ENCODE data around the gene TIAM2. TPM values are rescaled to one million over a fixed set of nuclear protein-coding genes. Genes with fewer than 3 reads are reported as not detected.

The TIAM2 gene
- total and polyA plus RNA-seq, 2 experiments from 2014 or later, result 14.2 to 24.4 TPM

GRCh38 chr6:155284775-155285174, 289.7 kb downstream of the TIAM2 start:
- Histone ChIP-seq H2AFZ (no peak overlapping the region), H3F3A (replicated peaks; ENCODE audit: low read depth) (no peaks in the 10 kb centered on the region), H3K4me3 (no peak overlapping the region), H3K27ac (ENCODE audit: low read depth) (no peak overlapping the region), H3K4me2 (no peak overlapping the region), H3K4me1 (ENCODE audit: insufficient read depth) (peaks cover 6% of the 10 kb centered on the region; the same call in 1 of the 2 replicates), H3K27me3 (ENCODE audit: insufficient read depth) (no peaks in the 10 kb centered on the region), H3K79me2 (replicated peaks; ENCODE audit: insufficient read depth) (peaks cover 9% of the 10 kb centered on the region; the same call in 1 of the 2 replicates), H4K20me1 (replicated peaks; ENCODE audit: insufficient read depth) (peaks cover 4% of the 10 kb centered on the region), H3K9me2 (ENCODE audit: insufficient read depth) (no peaks in the 10 kb centered on the region), H3K36me3 (ENCODE audit: insufficient read depth) (peaks cover 7% of the 10 kb centered on the region; the same call in 1 of the 2 replicates)
- no peak overlapping the region for H3K4me3 Mint-ChIP-seq
- H3K4me1 Mint-ChIP-seq, result no peaks in the 10 kb centered on the region; the same call in 2 of the 3 replicates
- no peak for TF ChIP-seq ZNF114 (CRISPR knock-in tag; IDR thresholded peaks at IDR 0.05)
- no peak for TF ChIP-seq ZNF462 (CRISPR knock-in tag; IDR thresholded peaks at IDR 0.05)
- no peak for TF ChIP-seq CREB1 (CRISPR knock-in tag; IDR thresholded peaks at IDR 0.05; ENCODE audit: low read depth)
- no peak for TF ChIP-seq REST (IDR thresholded peaks at IDR 0.05; ENCODE audit: unreplicated experiment)
- no peak for TF ChIP-seq CTCF (conservative IDR thresholded peaks at IDR 0.05; ENCODE audit: low read depth in 2 of 2)
- no peak for TF ChIP-seq EZH2phosphoT487 (IDR thresholded peaks at IDR 0.05; ENCODE audit: unreplicated experiment)
- no peak for TF ChIP-seq JUNB (IDR thresholded peaks at IDR 0.05; ENCODE audit: unreplicated experiment)
- no peak for TF ChIP-seq STAT1 (IDR thresholded peaks at IDR 0.05; ENCODE audit: unreplicated experiment)
- TF ChIP-seq POLR2AphosphoS5 (IDR thresholded peaks at IDR 0.05; ENCODE audit: low read depth), result no peak
- TF ChIP-seq ETS1 (IDR thresholded peaks at IDR 0.05), result no peak
- TF ChIP-seq NANOG (IDR thresholded peaks at IDR 0.05; ENCODE audit: borderline replicate concordance), result no peak
- no peak for TF ChIP-seq EZH2 (IDR thresholded peaks at IDR 0.05; ENCODE audit: low read depth, unreplicated experiment)
- H3K27ac Mint-ChIP-seq, result no peak overlapping the region
- H3K27me3 Mint-ChIP-seq (ENCODE audit: insufficient read depth, low read depth, poor library complexity), result no peaks in the 10 kb centered on the region
- DNase-seq (ENCODE audit: low spot score) (no peak), ATAC-seq (no peak)
- peaks cover 43% of the 10 kb centered on the region for H3K36me3 Mint-ChIP-seq (ENCODE audit: low read depth)
- H3K9me3 Mint-ChIP-seq, result no peaks in the 10 kb centered on the region
